Liver (tissue), 9 donors: ENCODE results near the gene RNF214. TPM values are rescaled to one million over a fixed set of nuclear protein-coding genes. Genes with fewer than 3 reads are reported as not detected.

ENCODE experiments used
- DNase-seq: peaks from one replicate; pipeline ENCODE4 v3.0.0-alpha.2; 2017; ENCODE audit warnings: low spot score
- H3K27ac ChIP-seq, 2 donors: one replicate each; pipeline ENCODE4 v1.7.0; 2013; ENCODE audit warnings: inconsistent platforms in 2 of 2, low read length in 2 of 2, control low read depth in 1 of 2, low read depth in 1 of 2, mild to moderate bottlenecking in 1 of 2
- H3K27me3 ChIP-seq, 4 donors: one replicate each; pipeline versions ENCODE4 v1.6.1 to v1.7.0; 2013; ENCODE audit warnings: low read length in 3 of 4, inconsistent platforms in 1 of 4, mild to moderate bottlenecking in 1 of 4, moderate library complexity in 1 of 4; ENCODE audit not compliant: control insufficient read depth in 4 of 4, insufficient read depth in 4 of 4
- H3K36me3 ChIP-seq, 4 donors: one replicate each; pipeline versions ENCODE4 v1.6.1 to v1.7.0; 2013; ENCODE audit warnings: low read length in 3 of 4, mild to moderate bottlenecking in 3 of 4, low read depth in 1 of 4, moderate library complexity in 1 of 4; ENCODE audit not compliant: control insufficient read depth in 4 of 4, insufficient read depth in 3 of 4
- H3K4me1 ChIP-seq, 4 donors: one replicate each; pipeline versions ENCODE4 v1.6.1 to v1.7.0; 2013; ENCODE audit warnings: low read length in 3 of 4, mild to moderate bottlenecking in 3 of 4, moderate library complexity in 1 of 4; ENCODE audit not compliant: control insufficient read depth in 4 of 4, insufficient read depth in 4 of 4
- H3K4me3 ChIP-seq, 3 donors: one replicate each; pipeline versions ENCODE4 v1.6.1 to v1.7.0; 2013; ENCODE audit warnings: low read length in 3 of 3, control low read depth in 1 of 3, low read depth in 1 of 3, mild to moderate bottlenecking in 1 of 3
- H3K9ac ChIP-seq, 2 donors: one replicate each; pipeline ENCODE4 v1.7.0; 2013; ENCODE audit warnings: low read length in 2 of 2, mild to moderate bottlenecking in 2 of 2, moderate library complexity in 2 of 2, control low read depth in 1 of 2, low read depth in 1 of 2
- H3K9me3 ChIP-seq, 4 donors: one replicate each; pipeline versions ENCODE4 v1.6.1 to v1.7.0; 2013; ENCODE audit warnings: low read length in 3 of 4; ENCODE audit not compliant: control insufficient read depth in 4 of 4
- ATF3 ChIP-seq: IDR thresholded peaks from 2 replicates; pipeline ENCODE4 v1.6.1; 2016; ENCODE audit warnings: antibody characterized with exemption
- CTCF ChIP-seq: fragments of 150-350 bp; IDR thresholded peaks from 2 replicates; pipeline ENCODE4 v1.5.1; 2017; ENCODE audit warnings: improper control_type of control experiment, low read depth, low read length; ENCODE audit not compliant: missing input control
- FOXA1 ChIP-seq: IDR thresholded peaks from 2 replicates; pipeline ENCODE4 v1.6.1; 2016; ENCODE audit warnings: antibody characterized with exemption
- FOXA2 ChIP-seq: IDR thresholded peaks from 2 replicates; pipeline ENCODE4 v1.6.1; 2016; ENCODE audit warnings: antibody characterized with exemption
- GABPA ChIP-seq, 2 donors: IDR thresholded peaks in 1 of 2; conservative IDR thresholded peaks in 1 of 2; 2 replicates each; pipeline ENCODE4 v1.6.1; 2016; ENCODE audit warnings: antibody characterized with exemption in 2 of 2, mild to moderate bottlenecking in 1 of 2, moderate library complexity in 1 of 2
- HNF4A ChIP-seq, 2 donors: conservative IDR thresholded peaks; 2 replicates each; pipeline ENCODE4 v1.6.1; 2016; ENCODE audit warnings: antibody characterized with exemption in 2 of 2, mild to moderate bottlenecking in 2 of 2
- HNF4G ChIP-seq: IDR thresholded peaks from 2 replicates; pipeline ENCODE4 v1.6.1; 2016; ENCODE audit warnings: antibody characterized with exemption
- JUND ChIP-seq, 2 donors: IDR thresholded peaks; 2 replicates each; pipeline ENCODE4 v1.6.1; 2016; ENCODE audit warnings: antibody characterized with exemption in 2 of 2
- MAX ChIP-seq: IDR thresholded peaks from 2 replicates; pipeline ENCODE4 v1.6.1; 2016; ENCODE audit warnings: antibody characterized with exemption
- NR2F2 ChIP-seq: IDR thresholded peaks from 2 replicates; pipeline ENCODE4 v1.6.1; 2016; ENCODE audit warnings: antibody characterized with exemption
- RAD21 ChIP-seq, 2 donors: IDR thresholded peaks; 2 replicates each; pipeline ENCODE4 v1.6.1; 2016; ENCODE audit warnings: antibody characterized with exemption in 2 of 2, mild to moderate bottlenecking in 2 of 2
- RXRA ChIP-seq, 2 donors: IDR thresholded peaks; 2 replicates each; pipeline ENCODE4 v1.6.1; 2017 to 2018; ENCODE audit warnings: antibody characterized with exemption in 2 of 2, mild to moderate bottlenecking in 1 of 2
- SP1 ChIP-seq: IDR thresholded peaks from 2 replicates; pipeline ENCODE4 v1.6.1; 2018; ENCODE audit warnings: antibody characterized with exemption, mild to moderate bottlenecking
- TAF1 ChIP-seq: conservative IDR thresholded peaks from 2 replicates; pipeline ENCODE4 v1.6.1; 2016; ENCODE audit warnings: antibody characterized with exemption, mild to moderate bottlenecking
- YY1 ChIP-seq: IDR thresholded peaks from 2 replicates; pipeline ENCODE4 v1.6.1; 2016; ENCODE audit warnings: antibody characterized with exemption, mild to moderate bottlenecking
- ZBTB33 ChIP-seq: IDR thresholded peaks from 2 replicates; pipeline ENCODE4 v1.6.1; 2016; ENCODE audit warnings: antibody characterized with exemption
- WGBS: extraction: QIAGEN DNeasy Blood & Tissue Kit; methylation state at CpG from one replicate; pipeline ENCODE4 v1.1.7; 2013; 5-methylcytosine and 5-hydroxymethylcytosine counted together
- polyA plus RNA-seq, 2 donors: library from polyadenylated mRNA; stranded (reverse) in 1 of 2; unstranded in 1 of 2; fragments of 200-250 nt in 1 of 2; fragments of >200 nt in 1 of 2; fragmentation: Nextera tagmentation in 1 of 2; extraction: Ambion mirVana in 1 of 2; gene quantifications; one replicate each; pipeline versions ENCODE4 v1.2.1 to v1.2.3, GENCODE V29; 2013 to 2015
- total RNA-seq, 2 donors: library from RNA; depleted of rRNA; stranded (reverse); fragments of >200 nt; gene quantifications; one replicate each; pipeline ENCODE4 v1.2.3, GENCODE V29; 2014
- TF ChIP-seq, protein P1 (sequence below): IDR thresholded peaks from 2 replicates; pipeline ENCODE4 v1.6.1; 2016; ENCODE audit warnings: antibody characterized with exemption, mild to moderate bottlenecking
- donor health status: healthy.
- donor health status: healthy.
- donor health status: healthy.
- donor health status: healthy.
- donor health status: healthy.

RNF214 gene
- total and polyA plus RNA-seq, 4 donors, result 4.6 to 6.2 (median 6.0) TPM

GRCh38 chr11:117228091-117228490 lies 4.4 kb upstream of the RNF214 start:
- no peak overlapping the region for H3K4me3 ChIP-seq
- no peak overlapping the region for H3K9ac ChIP-seq
- H3K4me1 ChIP-seq, result peaks cover 2 to 20% (median 15%) of the 10 kb centered on the region in 4 donors
- H3K27me3 ChIP-seq, result no peaks in the 10 kb centered on the region
- no peak for TF ChIP-seq ZBTB33
- TF ChIP-seq HNF4A (conservative IDR thresholded peaks at IDR 0.05), result no peak
- no peak for TF ChIP-seq CTCF
- TF ChIP-seq GABPA (IDR thresholded peaks at IDR 0.05 in 1 of 2, conservative IDR thresholded peaks at IDR 0.05 in 1 of 2), result no peak
- no peak for TF ChIP-seq FOXA2
- TF ChIP-seq, protein P1, sequence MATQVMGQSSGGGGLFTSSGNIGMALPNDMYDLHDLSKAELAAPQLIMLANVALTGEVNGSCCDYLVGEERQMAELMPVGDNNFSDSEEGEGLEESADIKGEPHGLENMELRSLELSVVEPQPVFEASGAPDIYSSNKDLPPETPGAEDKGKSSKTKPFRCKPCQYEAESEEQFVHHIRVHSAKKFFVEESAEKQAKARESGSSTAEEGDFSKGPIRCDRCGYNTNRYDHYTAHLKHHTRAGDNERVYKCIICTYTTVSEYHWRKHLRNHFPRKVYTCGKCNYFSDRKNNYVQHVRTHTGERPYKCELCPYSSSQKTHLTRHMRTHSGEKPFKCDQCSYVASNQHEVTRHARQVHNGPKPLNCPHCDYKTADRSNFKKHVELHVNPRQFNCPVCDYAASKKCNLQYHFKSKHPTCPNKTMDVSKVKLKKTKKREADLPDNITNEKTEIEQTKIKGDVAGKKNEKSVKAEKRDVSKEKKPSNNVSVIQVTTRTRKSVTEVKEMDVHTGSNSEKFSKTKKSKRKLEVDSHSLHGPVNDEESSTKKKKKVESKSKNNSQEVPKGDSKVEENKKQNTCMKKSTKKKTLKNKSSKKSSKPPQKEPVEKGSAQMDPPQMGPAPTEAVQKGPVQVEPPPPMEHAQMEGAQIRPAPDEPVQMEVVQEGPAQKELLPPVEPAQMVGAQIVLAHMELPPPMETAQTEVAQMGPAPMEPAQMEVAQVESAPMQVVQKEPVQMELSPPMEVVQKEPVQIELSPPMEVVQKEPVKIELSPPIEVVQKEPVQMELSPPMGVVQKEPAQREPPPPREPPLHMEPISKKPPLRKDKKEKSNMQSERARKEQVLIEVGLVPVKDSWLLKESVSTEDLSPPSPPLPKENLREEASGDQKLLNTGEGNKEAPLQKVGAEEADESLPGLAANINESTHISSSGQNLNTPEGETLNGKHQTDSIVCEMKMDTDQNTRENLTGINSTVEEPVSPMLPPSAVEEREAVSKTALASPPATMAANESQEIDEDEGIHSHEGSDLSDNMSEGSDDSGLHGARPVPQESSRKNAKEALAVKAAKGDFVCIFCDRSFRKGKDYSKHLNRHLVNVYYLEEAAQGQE, result no peak
- TF ChIP-seq NR2F2, result no peak
- no peak for TF ChIP-seq YY1
- no peak for TF ChIP-seq SP1
- no peak for TF ChIP-seq RXRA (IDR thresholded peaks at IDR 0.05)
- no peak for TF ChIP-seq RAD21 (IDR thresholded peaks at IDR 0.05)
- no peak for TF ChIP-seq ATF3
- TF ChIP-seq FOXA1, result no peak
- no peak for TF ChIP-seq HNF4G
- no peak for TF ChIP-seq MAX
- no peak for TF ChIP-seq TAF1
- no peak overlapping the region for H3K27ac ChIP-seq
- no peaks in the 10 kb centered on the region for H3K9me3 ChIP-seq
- peaks cover 12 to 39% (median 21%) of the 10 kb centered on the region in 4 donors for H3K36me3 ChIP-seq
- 95% methylated on average over 11 of the region's 11 CpGs for WGBS
- no peak for DNase-seq

GRCh38 chr11:117229411-117229810 lies 3.1 kb upstream of the RNF214 start:
- no peak for DNase-seq
- H3K9me3 ChIP-seq, result no peaks in the 10 kb centered on the region
- H3K27me3 ChIP-seq, result no peaks in the 10 kb centered on the region
- no peak overlapping the region for H3K4me3 ChIP-seq
- H3K27ac ChIP-seq, result no peak overlapping the region
- H3K4me1 ChIP-seq, result peaks cover 3 to 26% (median 20%) of the 10 kb centered on the region in 4 donors
- TF ChIP-seq ZBTB33 (no peak), JUND (IDR thresholded peaks at IDR 0.05) (no peak), HNF4G (no peak)
- no peak overlapping the region for H3K9ac ChIP-seq
- peaks cover 11 to 28% (median 14%) of the 10 kb centered on the region in 4 donors for H3K36me3 ChIP-seq
- whole genome bisulfite sequencing, result 97% methylated on average over 12 of the region's 12 CpGs
